Measurements from ENCODE around the gene UBL4B.
"Not testable (repeated sequence)": the region's sequence is repeated elsewhere in the genome, so short reads cannot be mapped to it uniquely, and the experiment has no call there.

Gene UBL4B

DNA sequence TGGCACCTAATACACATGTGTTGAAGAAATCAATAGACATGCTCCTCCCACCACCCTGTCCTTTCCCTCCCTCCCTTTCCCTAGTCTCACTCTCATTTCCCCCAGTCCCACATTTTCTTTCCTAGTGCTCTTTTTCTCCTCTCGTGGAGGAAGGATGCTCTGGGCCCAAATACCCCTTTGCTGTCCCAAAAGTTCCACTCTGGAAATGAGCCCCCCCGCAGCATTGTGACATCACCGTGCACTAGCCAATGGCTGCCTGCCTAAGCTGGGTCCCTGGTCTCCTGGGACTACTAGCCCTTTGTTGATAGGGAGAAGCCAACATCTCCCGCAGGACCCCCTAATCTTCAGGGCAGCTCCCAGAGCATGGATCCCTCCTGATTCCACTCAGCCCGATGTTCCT lies at the start of gene UBL4B:
Gene UBL4B (plus strand): TSS at position 301 of the 400 bp plus-strand sequence. CDS start 92 bp downstream, at position 393.
- no peak within 1 kb of the TSS for H3K4me3 ChIP-seq (ENCODE audit: low read depth, low read length)
- no peak for DNase-seq (ENCODE audit: low read depth)

DNA sequence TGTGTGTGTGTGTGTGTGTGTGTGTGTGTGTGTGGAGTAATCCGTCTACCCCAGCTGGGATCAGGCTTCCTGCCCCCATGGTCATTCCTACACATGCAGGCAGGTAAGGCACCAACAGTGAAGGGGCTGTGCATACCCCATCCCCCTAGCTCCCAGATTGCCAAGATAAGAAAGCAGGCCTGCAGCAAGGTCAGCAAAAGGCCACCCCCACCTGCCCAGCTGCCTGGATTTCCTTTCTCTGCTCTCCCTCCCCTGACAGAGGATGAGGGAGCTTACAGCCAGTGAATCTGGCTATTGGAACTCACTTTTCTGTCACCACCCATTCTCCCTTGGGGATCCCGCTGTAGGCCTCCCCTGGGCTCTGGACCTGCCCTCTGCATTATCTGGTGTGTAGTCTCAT lies 49.6 kb upstream of the UBL4B start:
- no peak overlapping the region for H3K4me3 ChIP-seq (ENCODE audit: low read depth, low read length)
- no peak for DNase-seq (ENCODE audit: low read depth)

- DNase-seq (ENCODE audit: low read depth): no peak
- H3K4me3 ChIP-seq (ENCODE audit: low read depth, low read length): no peak overlapping the region
Measured at GRCh38 chr1:110063781-110064180, 48.5 kb upstream of the UBL4B start.

DNA sequence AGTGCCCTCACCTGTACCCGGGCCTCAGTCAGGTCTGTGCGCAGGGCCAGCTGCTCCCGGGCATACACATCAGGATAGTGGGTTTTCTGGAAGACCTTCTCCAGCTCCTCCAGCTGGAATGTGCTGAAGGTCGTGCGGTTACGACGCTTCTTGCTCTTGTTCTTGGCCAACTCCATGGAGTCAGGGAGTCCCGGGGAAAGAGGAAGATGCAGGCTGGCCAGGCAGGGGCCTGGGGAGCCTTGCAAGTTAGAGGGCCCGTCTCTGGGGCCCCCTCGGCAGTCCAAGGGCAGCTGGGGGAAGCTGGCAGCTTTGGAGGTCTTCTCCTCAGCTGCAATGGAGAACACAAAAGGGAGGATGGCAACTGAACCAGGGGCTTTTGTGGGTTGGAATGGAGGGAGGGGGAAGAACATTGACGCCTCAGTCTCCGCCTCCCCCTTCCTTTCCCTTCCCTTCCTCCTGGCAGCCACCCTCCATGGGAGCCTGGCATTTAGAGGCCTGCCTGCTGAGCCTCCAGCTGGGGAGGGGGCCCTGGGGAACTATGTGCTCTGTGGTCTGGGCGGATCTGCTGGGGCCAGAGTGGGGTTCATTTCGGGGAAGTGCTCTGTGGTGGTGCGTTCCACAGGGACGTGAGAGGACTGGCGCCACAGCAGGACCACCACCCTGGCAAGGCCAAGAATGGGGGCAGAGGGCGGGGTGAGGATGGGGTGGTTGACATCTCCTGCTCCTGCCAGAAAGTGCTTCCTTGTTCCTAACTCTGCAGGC lies 47.5 kb upstream of the UBL4B start:
- no peak for DNase-seq (ENCODE audit: low read depth)
- no peak overlapping the region for H3K4me3 ChIP-seq (ENCODE audit: low read depth, low read length)

GRCh38 chr1:110065841-110066240 lies 46.4 kb upstream of the UBL4B start:
- H3K4me3 ChIP-seq (ENCODE audit: low read depth, low read length): no peak overlapping the region
- DNase-seq (ENCODE audit: low read depth): no peak

- DNase-seq (ENCODE audit: low read depth): no peak
- no peak overlapping the region for H3K4me3 ChIP-seq (ENCODE audit: low read depth, low read length)
Measured at GRCh38 chr1:110067479-110067892, 44.8 kb upstream of the UBL4B start.

GRCh38 chr1:110067893-110068645 lies 44.2 kb upstream of the UBL4B start:
- DNase-seq (ENCODE audit: low read depth): no peak
- no peak overlapping the region for H3K4me3 ChIP-seq (ENCODE audit: low read depth, low read length)

DNA sequence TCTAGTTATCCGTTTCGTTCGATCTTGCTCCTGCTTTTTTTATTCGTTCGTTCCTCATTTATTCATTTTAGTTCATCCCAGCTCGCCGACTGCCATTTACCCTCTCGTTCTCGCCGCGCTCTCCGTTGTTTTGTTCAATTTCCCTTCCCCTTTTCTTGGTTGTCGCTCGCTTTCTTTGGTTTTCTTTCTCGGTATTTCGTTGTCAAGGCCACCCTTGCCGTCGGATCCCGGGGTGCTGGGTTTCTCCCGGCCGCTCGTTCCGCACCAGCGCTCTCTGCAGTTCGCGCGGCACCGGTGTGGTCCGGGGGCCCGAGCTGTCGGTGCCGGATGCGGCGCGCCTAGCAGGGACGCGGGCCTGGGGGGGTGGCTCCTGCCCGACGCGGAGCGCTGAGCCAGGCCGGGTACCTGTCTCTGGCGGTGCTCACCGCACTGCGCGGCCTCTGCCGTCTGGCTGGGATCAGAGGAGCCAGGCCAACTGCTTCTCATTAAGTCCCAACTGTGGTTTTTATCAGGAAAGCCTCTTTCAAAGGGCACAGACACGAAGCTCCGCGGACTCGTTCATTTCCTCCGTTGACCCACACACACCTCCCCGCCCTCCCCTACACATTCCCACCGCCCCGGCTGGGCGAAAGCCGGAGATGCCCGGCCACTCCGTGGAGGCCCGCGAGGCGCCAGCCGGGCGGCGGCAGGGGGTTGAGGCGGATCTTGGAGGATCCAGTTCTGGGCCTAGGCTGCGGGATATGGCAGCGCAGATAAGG lies 43.4 kb upstream of the UBL4B start:
- no peak for DNase-seq (ENCODE audit: low read depth)
- H3K4me3 ChIP-seq (ENCODE audit: low read depth, low read length): no peak overlapping the region

DNA sequence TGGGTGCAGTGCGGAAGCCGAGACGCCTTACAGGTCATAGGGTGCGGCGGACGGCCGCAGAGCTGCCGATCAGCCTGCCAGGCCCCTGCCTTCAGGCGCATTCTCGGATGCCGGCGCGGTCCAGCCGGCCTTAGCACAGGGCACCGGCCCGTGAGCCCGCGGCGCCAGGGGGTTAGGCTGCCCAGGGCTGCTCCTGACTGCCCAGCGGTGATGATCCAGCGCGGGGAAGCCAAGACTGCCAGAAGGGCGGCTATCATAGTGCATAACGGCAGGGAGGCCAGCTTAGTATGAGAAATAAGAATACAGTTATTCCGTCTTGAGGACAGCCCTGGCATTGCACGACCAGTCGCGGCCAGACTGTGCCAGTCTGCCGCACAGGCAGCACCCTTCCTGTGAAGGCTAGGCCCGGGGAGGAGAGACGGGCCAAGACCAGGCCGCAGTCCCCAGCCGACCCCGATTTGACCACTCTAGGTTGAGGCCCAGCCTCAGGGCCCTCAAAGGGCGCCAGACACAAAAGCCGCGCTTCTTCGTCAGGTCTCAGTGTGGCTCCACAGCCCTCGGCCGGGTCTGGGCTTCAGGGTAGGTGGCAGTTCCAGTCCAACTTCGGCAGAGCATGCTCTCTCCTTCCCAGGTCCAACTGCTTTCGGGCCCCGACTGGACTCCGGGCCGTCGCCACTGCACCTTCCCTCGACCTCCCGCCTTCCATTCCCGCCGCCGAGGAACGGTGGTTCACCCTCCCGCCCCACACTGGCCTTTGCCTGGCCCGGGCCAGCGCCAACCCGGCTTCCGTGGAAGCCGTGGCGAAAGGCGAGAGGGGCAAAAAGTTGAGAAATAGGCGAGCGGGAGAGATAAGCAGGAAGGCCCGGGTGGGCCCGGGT lies 42.6 kb upstream of the UBL4B start:
- DNase-seq (ENCODE audit: low read depth): no peak
- H3K4me3 ChIP-seq (ENCODE audit: low read depth, low read length): no peak overlapping the region

GRCh38 chr1:110070282-110070669 lies 42.0 kb upstream of the UBL4B start:
- no peak overlapping the region for H3K4me3 ChIP-seq (ENCODE audit: low read depth, low read length)
- no peak for DNase-seq (ENCODE audit: low read depth)

DNA sequence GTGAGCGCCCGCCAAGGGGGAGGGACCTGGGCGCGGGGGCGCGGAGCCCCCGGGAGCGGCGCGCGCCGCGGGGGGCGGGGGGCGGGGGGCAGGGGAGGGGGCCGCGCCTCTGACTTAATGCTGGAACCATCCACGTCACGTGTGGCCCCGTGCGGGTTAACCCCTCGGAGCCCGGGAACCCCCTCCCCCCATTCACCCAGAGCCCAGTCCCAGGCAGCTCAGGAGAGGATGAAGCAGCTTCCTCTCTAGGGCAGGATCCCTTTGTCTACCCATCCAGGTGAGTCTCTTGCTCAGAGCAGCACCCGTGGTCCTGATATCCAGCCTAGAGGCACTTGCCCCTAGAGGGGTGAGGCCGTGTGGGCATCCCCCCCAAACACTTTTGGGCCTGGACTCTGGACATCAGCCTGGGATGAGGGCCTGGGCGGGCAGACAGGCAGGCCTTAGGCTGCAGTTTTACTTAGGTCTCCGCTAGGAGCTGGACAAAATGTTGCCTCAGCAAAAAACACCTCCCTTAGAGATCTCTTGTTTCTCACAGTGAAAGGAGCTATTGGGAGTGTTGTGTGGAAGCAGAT lies 41.5 kb upstream of the UBL4B start, which contains the start of gene ALX3:
Gene ALX3 (minus strand): TSS at position 2 of the 572 bp plus-strand sequence. CDS start 60 bp downstream, outside the sequence.
- no peak within 1 kb of the TSS for H3K4me3 ChIP-seq (ENCODE audit: low read depth, low read length)

DNA sequence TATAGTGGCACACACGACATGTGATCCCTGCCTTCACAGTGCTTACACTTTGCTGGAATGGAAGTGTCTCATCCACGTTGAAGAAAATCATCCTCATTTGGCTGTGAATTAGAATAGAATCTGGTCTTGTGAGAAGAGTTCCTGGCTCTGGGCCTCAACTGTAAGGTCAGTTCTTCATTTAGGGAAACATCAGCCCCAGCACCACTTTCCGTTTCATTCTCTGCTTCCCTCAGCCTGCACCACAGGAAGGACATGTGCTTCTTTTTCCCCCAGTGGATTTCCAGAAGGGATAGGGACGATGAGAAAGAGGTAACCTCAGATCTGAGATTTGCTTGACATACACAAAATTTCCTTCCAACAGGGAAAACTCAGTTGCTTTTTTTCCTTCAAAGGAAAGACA lies 38.1 kb upstream of the UBL4B start:
- no peak overlapping the region for H3K4me3 ChIP-seq (ENCODE audit: low read depth, low read length)

More for the DNA sequence above, 41.5 kb upstream of the UBL4B start, which contains the start of gene ALX3:
- no peak for DNase-seq (ENCODE audit: low read depth)

GRCh38 chr1:110076789-110077500 lies 35.3 kb upstream of the UBL4B start:
- H3K4me3 ChIP-seq (ENCODE audit: low read depth, low read length): no peak overlapping the region
- no peak for DNase-seq (ENCODE audit: low read depth)

More for the DNA sequence above, 38.1 kb upstream of the UBL4B start:
- no peak for DNase-seq (ENCODE audit: low read depth)

GRCh38 chr1:110079995-110080394 lies 32.2 kb upstream of the UBL4B start:
- not testable (repeated sequence) for H3K4me3 ChIP-seq (ENCODE audit: low read depth, low read length); DNase-seq (ENCODE audit: low read depth)

- no peak overlapping the region for H3K4me3 ChIP-seq (ENCODE audit: low read depth, low read length)
- DNase-seq (ENCODE audit: low read depth): no peak
Measured at GRCh38 chr1:110081061-110081460, 31.2 kb upstream of the UBL4B start.

DNA sequence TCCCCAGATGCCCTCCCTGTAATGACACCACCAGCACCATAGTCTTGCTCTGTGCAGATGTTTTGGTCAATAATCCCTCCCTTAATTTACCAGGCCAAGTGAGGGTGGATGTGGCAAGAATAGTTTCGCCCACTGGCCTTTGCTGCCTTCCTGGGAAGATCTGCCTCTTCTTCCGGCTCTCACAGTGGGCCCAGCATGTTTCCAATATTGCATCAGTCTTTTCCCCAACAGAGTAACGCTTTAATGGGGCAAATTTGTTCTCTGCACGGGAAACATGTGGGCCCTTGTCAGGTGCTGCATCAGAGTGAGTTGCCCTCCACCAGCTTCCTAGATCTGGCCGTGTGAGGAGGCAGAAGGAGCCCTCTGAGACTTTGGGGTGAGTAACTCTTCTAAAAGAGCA lies 29.8 kb upstream of the UBL4B start:
- DNase-seq (ENCODE audit: low read depth): no peak
- no peak overlapping the region for H3K4me3 ChIP-seq (ENCODE audit: low read depth, low read length)

GRCh38 chr1:110083061-110083865 lies 29.0 kb upstream of the UBL4B start:
- DNase-seq (ENCODE audit: low read depth): no peak
- no peak overlapping the region for H3K4me3 ChIP-seq (ENCODE audit: low read depth, low read length)
